Measurements from ENCODE around the gene MAD1L1.

MAD1L1 gene

DNA sequence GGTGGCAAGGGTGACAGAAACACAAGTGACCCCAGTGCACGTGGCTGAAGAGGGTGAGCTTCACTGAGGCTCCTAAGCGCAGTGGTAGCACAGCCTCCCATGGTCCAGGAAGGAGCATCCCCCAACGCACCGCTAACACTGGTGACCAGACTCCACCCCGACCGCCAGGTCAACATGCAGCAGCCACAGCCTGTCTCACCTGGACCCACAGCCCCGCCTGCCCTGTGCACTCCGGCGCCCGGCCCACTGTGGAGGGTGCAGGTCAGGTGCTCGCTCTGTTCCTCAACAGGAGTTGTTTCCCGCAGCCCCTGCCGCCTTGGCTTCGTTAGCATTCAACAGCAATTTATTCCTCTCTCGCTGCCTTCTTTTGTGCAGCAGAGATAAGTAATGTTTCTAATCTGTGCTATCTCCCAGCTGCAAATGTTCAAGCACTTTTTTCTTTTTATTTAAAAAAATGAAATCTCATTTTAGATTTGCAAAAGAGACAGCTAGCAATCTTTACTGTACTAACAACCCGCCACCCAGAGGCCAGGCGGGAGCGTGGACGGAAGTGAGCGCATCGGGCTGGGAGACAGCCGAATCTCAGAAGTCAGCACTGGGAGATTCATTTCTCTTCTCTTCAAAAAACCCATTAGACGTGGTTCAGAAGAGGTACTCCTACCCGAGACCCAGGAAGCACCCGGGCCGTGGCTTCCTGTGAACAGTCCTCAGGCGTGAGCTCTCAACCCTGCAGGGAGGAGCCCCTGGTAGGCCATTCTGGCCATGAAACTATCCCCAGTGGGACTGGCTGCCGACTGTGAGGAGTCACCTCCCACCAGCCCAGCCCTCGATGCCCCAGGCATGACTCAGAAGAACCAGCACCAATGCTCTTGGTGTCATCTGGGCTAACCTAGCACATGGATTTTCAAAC lies 133.4 kb downstream of the MAD1L1 start:
- Histone ChIP-seq H3K4me3 (IDR thresholded peaks at IDR 0.05; ENCODE audit: insufficient read depth, low read depth, low read length) (no peak overlapping the region), H3K9ac (no peak overlapping the region), H3K4me1 (ENCODE audit: low read depth, poor library complexity, severe bottlenecking) (no peaks in the 10 kb centered on the region), H3K36me3 (ENCODE audit: insufficient read depth) (no peaks in the 10 kb centered on the region), H3K27ac (no peak overlapping the region), H3K27me3 (ENCODE audit: insufficient read depth, low read depth) (no peaks in the 10 kb centered on the region), H3K79me2 (ENCODE audit: insufficient read depth, low read depth) (no peaks in the 10 kb centered on the region), H3K4me2 (no peak overlapping the region), H2AFZ (ENCODE audit: low read depth) (no peak overlapping the region), H4K20me1 (ENCODE audit: insufficient read depth) (no peaks in the 10 kb centered on the region)
- TF ChIP-seq, protein P1, sequence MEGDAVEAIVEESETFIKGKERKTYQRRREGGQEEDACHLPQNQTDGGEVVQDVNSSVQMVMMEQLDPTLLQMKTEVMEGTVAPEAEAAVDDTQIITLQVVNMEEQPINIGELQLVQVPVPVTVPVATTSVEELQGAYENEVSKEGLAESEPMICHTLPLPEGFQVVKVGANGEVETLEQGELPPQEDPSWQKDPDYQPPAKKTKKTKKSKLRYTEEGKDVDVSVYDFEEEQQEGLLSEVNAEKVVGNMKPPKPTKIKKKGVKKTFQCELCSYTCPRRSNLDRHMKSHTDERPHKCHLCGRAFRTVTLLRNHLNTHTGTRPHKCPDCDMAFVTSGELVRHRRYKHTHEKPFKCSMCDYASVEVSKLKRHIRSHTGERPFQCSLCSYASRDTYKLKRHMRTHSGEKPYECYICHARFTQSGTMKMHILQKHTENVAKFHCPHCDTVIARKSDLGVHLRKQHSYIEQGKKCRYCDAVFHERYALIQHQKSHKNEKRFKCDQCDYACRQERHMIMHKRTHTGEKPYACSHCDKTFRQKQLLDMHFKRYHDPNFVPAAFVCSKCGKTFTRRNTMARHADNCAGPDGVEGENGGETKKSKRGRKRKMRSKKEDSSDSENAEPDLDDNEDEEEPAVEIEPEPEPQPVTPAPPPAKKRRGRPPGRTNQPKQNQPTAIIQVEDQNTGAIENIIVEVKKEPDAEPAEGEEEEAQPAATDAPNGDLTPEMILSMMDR (conservative IDR thresholded peaks at IDR 0.05; ENCODE audit: low read depth, low read length), result no peak

DNA sequence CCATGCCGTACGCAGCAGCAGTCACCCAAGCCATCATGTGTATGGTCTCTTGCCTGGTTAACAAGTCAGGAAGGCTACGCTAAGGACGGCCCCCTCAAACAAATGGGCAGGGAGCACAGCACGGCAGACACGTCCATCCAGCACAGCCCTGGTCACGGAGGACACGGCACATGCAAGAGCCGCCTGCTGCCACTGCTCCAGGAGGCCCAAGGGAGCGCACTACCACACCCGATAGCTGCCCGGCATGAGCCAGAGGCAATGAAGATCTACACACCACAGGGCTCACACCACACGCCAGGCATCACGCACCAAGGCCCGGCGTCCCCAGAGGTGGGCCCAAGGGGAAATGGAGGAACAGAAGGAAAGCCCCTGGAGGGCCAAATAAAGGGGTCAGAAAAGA lies 134.2 kb downstream of the MAD1L1 start:
- Histone ChIP-seq H3K27me3 (ENCODE audit: insufficient read depth, low read depth) (no peaks in the 10 kb centered on the region), H3K4me1 (ENCODE audit: low read depth, poor library complexity, severe bottlenecking) (no peaks in the 10 kb centered on the region), H3K9ac (no peak overlapping the region), H3K27ac (no peak overlapping the region), H3K79me2 (ENCODE audit: insufficient read depth, low read depth) (no peaks in the 10 kb centered on the region), H3K4me3 (IDR thresholded peaks at IDR 0.05; ENCODE audit: insufficient read depth, low read depth, low read length) (no peak overlapping the region), H2AFZ (ENCODE audit: low read depth) (no peak overlapping the region), H3K36me3 (ENCODE audit: insufficient read depth) (no peaks in the 10 kb centered on the region), H4K20me1 (ENCODE audit: insufficient read depth) (no peaks in the 10 kb centered on the region), H3K4me2 (no peak overlapping the region)
- TF ChIP-seq, protein P1 (conservative IDR thresholded peaks at IDR 0.05; ENCODE audit: low read depth, low read length), result no peak

- H3K4me2 ChIP-seq, result no peak overlapping the region
Measured at GRCh38 chr7:2098056-2098455, 134.7 kb downstream of the MAD1L1 start.

GRCh38 chr7:2097492-2097891 lies 135.3 kb downstream of the MAD1L1 start:
- Histone ChIP-seq H3K4me3 (IDR thresholded peaks at IDR 0.05; ENCODE audit: insufficient read depth, low read depth, low read length) (no peak overlapping the region), H3K79me2 (ENCODE audit: insufficient read depth, low read depth) (no peaks in the 10 kb centered on the region), H3K4me1 (ENCODE audit: low read depth, poor library complexity, severe bottlenecking) (no peaks in the 10 kb centered on the region), H3K27ac (no peak overlapping the region), H2AFZ (ENCODE audit: low read depth) (no peak overlapping the region), H4K20me1 (ENCODE audit: insufficient read depth) (no peaks in the 10 kb centered on the region), H3K27me3 (ENCODE audit: insufficient read depth, low read depth) (no peaks in the 10 kb centered on the region), H3K36me3 (ENCODE audit: insufficient read depth) (no peaks in the 10 kb centered on the region), H3K9ac (no peak overlapping the region), H3K4me2 (no peak overlapping the region)
- TF ChIP-seq, protein P1 (conservative IDR thresholded peaks at IDR 0.05; ENCODE audit: low read depth, low read length), result no peak

More at GRCh38 chr7:2098056-2098455, 134.7 kb downstream of the MAD1L1 start:
- no peaks in the 10 kb centered on the region for H3K27me3 ChIP-seq (ENCODE audit: insufficient read depth, low read depth)
- TF ChIP-seq, protein P1 (conservative IDR thresholded peaks at IDR 0.05; ENCODE audit: low read depth, low read length), result no peak
- no peaks in the 10 kb centered on the region for H3K4me1 ChIP-seq (ENCODE audit: low read depth, poor library complexity, severe bottlenecking)
- H2AFZ ChIP-seq (ENCODE audit: low read depth), result no peak overlapping the region
- no peaks in the 10 kb centered on the region for H4K20me1 ChIP-seq (ENCODE audit: insufficient read depth)
- no peak overlapping the region for H3K9ac ChIP-seq
- no peak overlapping the region for H3K27ac ChIP-seq
- H3K79me2 ChIP-seq (ENCODE audit: insufficient read depth, low read depth), result no peaks in the 10 kb centered on the region
- no peak overlapping the region for H3K4me3 ChIP-seq (IDR thresholded peaks at IDR 0.05; ENCODE audit: insufficient read depth, low read depth, low read length)
- H3K36me3 ChIP-seq (ENCODE audit: insufficient read depth), result no peaks in the 10 kb centered on the region
